ENCODE data around the gene KCNB1. TPM values are rescaled to one million over a fixed set of nuclear protein-coding genes. Genes with fewer than 3 reads are reported as not detected.

KCNB1 gene
- total and polyA plus RNA-seq, 4 donors, result under 0.01 to 3.4 (median 1.4) TPM

- no peak for DNase-seq (ENCODE audit: low spot score)
- H3K27me3 ChIP-seq (ENCODE audit: control insufficient read depth in 4 of 4, insufficient read depth in 4 of 4, low read length in 3 of 4), result no peaks in the 10 kb centered on the region
- no peaks in the 10 kb centered on the region for H3K9me3 ChIP-seq (ENCODE audit: control insufficient read depth in 4 of 4, low read length in 3 of 4)
- H3K4me3 ChIP-seq (ENCODE audit: low read depth in 1 of 3, low read length in 3 of 3), result no peak overlapping the region
- no peaks in the 10 kb centered on the region for H3K36me3 ChIP-seq (ENCODE audit: control insufficient read depth in 4 of 4, insufficient read depth in 3 of 4, low read depth in 1 of 4, low read length in 3 of 4)
- H3K27ac ChIP-seq (ENCODE audit: low read depth in 1 of 2, low read length in 2 of 2), result peak overlapping the region in 1 of 2 donors; percentile 19
- no peak overlapping the region for H3K9ac ChIP-seq (ENCODE audit: low read depth in 1 of 2, low read length in 2 of 2)
- WGBS, result 64% methylated on average over 4 of the region's 4 CpGs
- no peak for TF ChIP-seq FOXA1 (IDR thresholded peaks at IDR 0.05)
- no peak for TF ChIP-seq TAF1 (conservative IDR thresholded peaks at IDR 0.05)
- TF ChIP-seq ATF3 (IDR thresholded peaks at IDR 0.05), result no peak
- peak in 1 of 2 donors; percentile 24 for TF ChIP-seq HNF4A (conservative IDR thresholded peaks at IDR 0.05)
- peak in 1 of 2 donors; percentile 42 for TF ChIP-seq RXRA (IDR thresholded peaks at IDR 0.05)
- TF ChIP-seq GABPA (IDR thresholded peaks at IDR 0.05 in 1 of 2, conservative IDR thresholded peaks at IDR 0.05 in 1 of 2), result no peak
- no peak for TF ChIP-seq NR2F2 (IDR thresholded peaks at IDR 0.05)
- no peak for TF ChIP-seq JUND (IDR thresholded peaks at IDR 0.05)
- H3K4me1 ChIP-seq (ENCODE audit: control insufficient read depth in 4 of 4, insufficient read depth in 4 of 4, low read length in 3 of 4), result peaks cover 10 to 42% (median 31%) of the 10 kb centered on the region in 4 donors
Measured at GRCh38 chr20:49354673-49355072, 127.8 kb downstream of the KCNB1 start.

GRCh38 chr20:49353348-49353747 is 129.1 kb downstream of the KCNB1 start:
- H3K9ac ChIP-seq (ENCODE audit: low read depth in 1 of 2, low read length in 2 of 2), result no peak overlapping the region
- no peaks in the 10 kb centered on the region for H3K9me3 ChIP-seq (ENCODE audit: control insufficient read depth in 4 of 4, low read length in 3 of 4)
- TF ChIP-seq REST (IDR thresholded peaks at IDR 0.05) (peak; percentile 59), HNF4A (conservative IDR thresholded peaks at IDR 0.05) (peak; percentile 58 to 61), FOXA2 (IDR thresholded peaks at IDR 0.05) (peak; percentile 12), CTCF (IDR thresholded peaks at IDR 0.05; ENCODE audit: low read depth, low read length, missing input control) (no peak), JUND (IDR thresholded peaks at IDR 0.05) (peak; percentile 43 to 55), EGR1 (IDR thresholded peaks at IDR 0.05; ENCODE audit: low read depth in 2 of 2) (no peak), FOXA1 (IDR thresholded peaks at IDR 0.05) (peak; percentile 13), GABPA (IDR thresholded peaks at IDR 0.05 in 1 of 2, conservative IDR thresholded peaks at IDR 0.05 in 1 of 2) (no peak), SP1 (IDR thresholded peaks at IDR 0.05) (peak; percentile 35), YY1 (IDR thresholded peaks at IDR 0.05) (peak; percentile 68), RXRA (IDR thresholded peaks at IDR 0.05) (peak; percentile 29 to 62), MAX (IDR thresholded peaks at IDR 0.05) (no peak), RAD21 (IDR thresholded peaks at IDR 0.05) (peak in 1 of 2 donors; percentile 47), HNF4G (IDR thresholded peaks at IDR 0.05) (no peak)
- H3K4me1 ChIP-seq (ENCODE audit: control insufficient read depth in 4 of 4, insufficient read depth in 4 of 4, low read length in 3 of 4), result peaks cover 10 to 40% (median 30%) of the 10 kb centered on the region in 4 donors
- WGBS, result 35% methylated on average over 4 of the region's 4 CpGs
- no peak overlapping the region for H3K4me3 ChIP-seq (ENCODE audit: low read depth in 1 of 3, low read length in 3 of 3)
- peak overlapping the region; percentile 30 to 74 for H3K27ac ChIP-seq (ENCODE audit: low read depth in 1 of 2, low read length in 2 of 2)
- H3K27me3 ChIP-seq (ENCODE audit: control insufficient read depth in 4 of 4, insufficient read depth in 4 of 4, low read length in 3 of 4), result no peaks in the 10 kb centered on the region
- no peak for DNase-seq (ENCODE audit: low spot score)
- no peaks in the 10 kb centered on the region for H3K36me3 ChIP-seq (ENCODE audit: control insufficient read depth in 4 of 4, insufficient read depth in 3 of 4, low read depth in 1 of 4, low read length in 3 of 4)
